NK-92 treated with Interleukin-12 subunit alpha and Interleukin-12 subunit beta, amount 100 ng/mL, for 24 hours (cell line): ENCODE measurements around the gene WASF3.
"Not testable (repeated sequence)": the region's sequence is repeated elsewhere in the genome, so short reads cannot be mapped to it uniquely, and the experiment has no call there.

Source experiments
- DNase-seq: peaks from one replicate; lab custom pipeline; 2025; lab: John Stamatoyannopoulos, UW

WASF3 gene

GRCh38 chr13:26590951-26591350, 33.5 kb downstream of the WASF3 start:
- no peak for DNase-seq

DNA sequence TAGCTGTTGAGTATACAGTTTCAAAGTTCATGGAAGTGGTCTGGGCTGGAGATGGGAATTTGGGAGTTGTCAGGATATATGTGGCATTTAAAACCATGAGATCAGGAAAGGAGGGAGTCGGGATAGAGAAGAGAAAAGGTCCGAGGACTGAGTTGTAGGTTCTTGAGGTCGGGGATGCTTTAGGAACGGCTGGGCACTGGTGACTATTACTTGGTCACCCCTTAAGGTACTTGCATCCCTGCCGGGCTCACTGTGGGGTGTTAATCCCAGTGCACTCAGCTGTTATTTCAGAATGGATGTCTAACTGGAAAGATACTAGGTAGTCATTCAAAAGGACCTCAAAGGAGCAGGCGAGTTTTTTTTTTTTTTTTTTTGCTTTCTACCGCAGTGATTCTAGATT, 34.2 kb downstream of the WASF3 start:
- no peak for DNase-seq

DNA sequence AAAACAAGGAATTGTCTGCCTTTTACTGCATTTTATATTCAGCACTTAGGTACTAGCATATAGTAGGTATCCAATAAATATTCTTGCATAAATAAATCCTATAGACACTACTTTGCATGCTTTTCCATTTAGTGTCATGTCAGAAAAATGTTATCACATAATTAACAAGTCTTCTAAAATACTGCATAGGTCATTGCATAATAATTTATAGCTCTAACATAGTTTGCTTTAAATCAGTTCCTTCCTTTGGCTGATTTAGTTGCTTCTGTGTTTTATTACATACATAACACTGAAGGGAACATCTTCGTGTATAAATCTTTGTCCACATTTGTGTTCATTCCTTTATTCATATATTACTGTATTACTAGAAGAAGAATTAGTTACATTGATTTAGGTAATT, 36.2 kb downstream of the WASF3 start:
- no peak for DNase-seq

GRCh38 chr13:26594363-26594762, 36.9 kb downstream of the WASF3 start:
- no peak for DNase-seq

GRCh38 chr13:26596458-26596857, 39.0 kb downstream of the WASF3 start:
- no peak for DNase-seq

- no peak for DNase-seq
Observed at GRCh38 chr13:26599403-26599802, 41.9 kb downstream of the WASF3 start.

DNA sequence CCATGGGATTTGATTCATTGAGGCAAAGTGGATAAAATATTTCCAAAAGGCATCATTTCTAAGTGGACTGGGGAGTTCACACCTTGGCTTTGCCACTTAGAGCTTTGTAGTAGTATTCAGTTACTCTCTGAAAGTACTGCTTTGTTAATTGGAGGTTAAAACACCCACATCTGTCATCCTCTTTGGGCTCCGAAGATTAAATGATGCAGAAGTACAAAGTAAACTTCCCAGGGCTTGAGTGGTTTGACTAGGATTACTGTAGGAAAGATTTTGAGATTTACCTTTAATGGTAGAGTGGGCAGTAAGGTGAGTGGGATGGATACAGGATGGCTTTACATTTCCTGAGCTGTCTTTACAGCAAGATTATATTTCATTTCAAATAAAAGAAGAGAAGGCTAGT, 42.4 kb downstream of the WASF3 start:
- DNase-seq, result no peak

DNA sequence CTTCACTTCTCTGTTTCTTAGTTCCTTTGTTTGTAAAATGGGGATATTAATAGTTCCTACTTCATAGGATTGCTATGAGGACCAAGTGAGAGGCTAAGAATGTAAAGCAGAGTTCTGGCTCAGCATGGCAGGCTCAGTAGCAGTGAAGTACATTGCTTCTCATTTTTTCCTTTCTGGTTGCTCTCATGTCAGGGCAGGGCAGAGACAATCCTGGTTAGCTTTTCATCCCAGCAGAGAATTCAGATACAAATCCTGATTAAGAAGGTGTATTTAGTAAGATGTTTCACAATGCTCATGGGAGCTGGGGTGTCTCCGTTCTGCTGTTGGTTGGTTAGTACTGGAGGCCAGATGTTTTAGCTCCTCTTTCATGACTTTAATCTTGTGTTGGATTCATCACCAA, 42.9 kb downstream of the WASF3 start:
- no peak for DNase-seq

DNA sequence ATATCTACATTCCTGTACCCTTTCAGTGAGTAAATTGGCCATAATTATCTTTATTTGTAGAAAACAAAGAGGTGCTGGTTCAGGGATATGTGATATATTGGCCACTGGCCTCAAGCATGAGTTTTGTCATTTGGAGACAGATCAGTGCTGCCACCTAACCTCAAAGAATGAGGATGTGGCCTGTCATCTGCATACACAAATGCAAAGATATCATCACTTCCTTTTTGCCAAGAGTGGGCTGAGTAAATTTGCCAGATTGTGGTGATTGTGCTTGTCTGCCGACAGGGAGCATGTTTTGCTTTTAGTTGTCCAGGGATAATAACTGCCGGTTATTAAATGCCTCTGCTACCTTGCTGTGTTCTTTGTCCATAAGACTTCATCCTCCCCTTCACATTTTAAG, 44.2 kb downstream of the WASF3 start:
- DNase-seq, result no peak

- DNase-seq, result no peak
Observed at GRCh38 chr13:26602783-26603182, 45.3 kb downstream of the WASF3 start.

DNA sequence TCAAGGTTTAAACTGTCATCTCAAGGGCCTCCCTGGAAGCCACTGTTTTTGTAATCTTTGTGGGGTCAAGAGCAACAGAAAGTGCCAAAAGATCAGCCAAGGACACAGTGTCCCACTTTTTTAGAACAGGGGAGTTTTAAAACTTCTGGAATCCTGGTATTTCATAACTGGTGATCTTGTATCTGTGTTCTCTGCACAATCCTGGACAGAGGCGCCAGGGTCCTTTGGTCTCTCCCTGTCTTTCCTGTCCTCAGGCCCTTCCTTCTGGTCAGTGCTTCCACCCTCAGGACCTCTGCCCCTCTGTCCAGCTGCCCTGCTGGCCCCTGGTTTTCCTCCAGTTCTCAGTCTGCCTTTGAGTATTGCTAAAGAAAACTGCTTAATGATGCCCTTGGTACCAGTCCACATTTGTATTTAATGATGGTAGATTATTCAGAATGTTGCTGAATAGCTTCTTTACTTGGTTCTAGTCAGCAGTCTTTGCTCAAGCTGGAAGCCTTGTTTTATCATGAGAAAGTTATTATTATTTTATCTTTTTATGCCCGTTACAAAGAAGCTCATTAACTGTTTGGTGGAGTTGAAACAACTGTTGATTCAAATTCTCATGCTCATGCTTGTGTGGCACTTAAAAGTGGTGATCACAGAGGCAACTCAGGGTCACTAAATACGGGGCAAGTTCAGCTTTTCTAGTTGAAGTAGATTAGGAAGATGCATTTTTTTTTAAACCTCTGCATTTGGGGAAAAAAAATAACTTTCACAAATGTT, 47.5 kb downstream of the WASF3 start:
- DNase-seq, result no peak

- DNase-seq, result no peak
Observed at GRCh38 chr13:26605845-26606244, 48.4 kb downstream of the WASF3 start.

DNA sequence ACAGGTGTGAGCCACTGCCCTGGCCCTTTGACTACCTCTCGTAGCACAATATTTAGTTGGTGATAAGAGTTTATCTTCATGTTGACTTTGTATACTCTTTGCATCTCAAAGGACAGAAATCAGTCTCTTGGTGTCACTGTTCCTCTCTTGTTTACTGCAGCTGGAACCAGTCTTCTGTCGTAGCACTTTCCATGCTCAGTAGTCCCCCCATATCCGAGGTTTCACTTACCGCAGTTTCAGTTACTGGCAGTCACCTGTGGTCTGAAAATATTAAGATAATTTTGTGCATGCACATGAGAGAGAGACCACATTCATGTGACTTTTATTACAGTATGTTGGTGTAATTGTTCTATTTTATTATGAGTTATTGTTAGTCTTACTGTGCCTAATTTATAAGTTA, 49.1 kb downstream of the WASF3 start:
- DNase-seq, result no peak

DNA sequence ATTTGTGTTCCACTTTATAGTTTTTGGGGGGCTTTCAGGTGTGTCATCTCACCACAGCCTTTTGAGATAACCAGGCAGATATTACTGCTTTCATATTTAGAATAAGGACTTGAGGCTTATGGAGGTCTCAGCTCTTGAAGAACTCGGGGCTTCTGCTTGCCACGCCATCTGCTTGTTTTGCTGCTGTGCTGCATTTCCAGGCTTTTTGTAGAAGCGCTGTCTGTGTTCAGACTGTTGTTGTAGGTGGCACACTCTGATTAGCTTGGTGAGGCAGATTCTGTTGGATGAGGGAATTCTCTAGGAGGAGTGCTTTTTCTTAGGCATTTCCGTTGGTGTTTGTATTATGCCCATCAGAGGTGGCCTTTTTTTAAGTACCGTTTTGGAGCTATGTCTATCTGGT, 57.2 kb downstream of the WASF3 start:
- DNase-seq, result no peak

- DNase-seq, result no peak
Observed at GRCh38 chr13:26616126-26616525, 58.6 kb downstream of the WASF3 start.

GRCh38 chr13:26618726-26619125, 61.2 kb downstream of the WASF3 start:
- no peak for DNase-seq

- no peak for DNase-seq
Observed at GRCh38 chr13:26619358-26619757, 61.9 kb downstream of the WASF3 start.

DNA sequence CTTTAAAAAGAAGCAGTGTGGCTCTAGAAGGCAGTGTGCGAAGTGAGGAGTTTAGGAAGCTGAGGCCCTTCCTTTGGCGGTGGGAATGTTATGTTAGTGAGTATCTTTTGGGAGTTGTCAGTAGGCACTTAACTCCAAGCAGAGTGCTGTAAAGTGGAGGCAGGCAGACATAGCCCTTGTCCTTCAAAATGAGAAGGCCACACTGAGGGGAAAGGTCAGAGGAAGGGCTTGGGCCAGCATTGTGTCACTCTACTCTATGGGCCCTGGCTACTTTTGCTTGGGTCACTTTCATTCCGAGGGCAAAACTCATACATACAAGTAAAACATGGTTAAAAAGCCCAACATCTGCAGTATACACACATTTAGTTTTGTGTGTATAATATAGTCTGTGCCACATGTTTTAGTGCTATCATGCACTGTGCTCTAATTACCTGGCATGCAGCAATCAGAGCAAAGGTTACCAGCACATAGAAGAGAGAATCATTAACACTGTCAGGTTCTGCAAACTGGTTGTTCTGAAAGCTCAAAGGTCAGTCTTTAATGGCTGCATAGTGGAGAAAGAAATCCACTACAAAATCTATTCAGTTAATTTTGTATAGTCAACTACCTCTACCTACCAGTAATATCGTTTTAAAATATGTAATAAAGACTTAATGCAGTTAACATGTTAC, 64.4 kb downstream of the WASF3 start:
- DNase-seq, result no peak

DNA sequence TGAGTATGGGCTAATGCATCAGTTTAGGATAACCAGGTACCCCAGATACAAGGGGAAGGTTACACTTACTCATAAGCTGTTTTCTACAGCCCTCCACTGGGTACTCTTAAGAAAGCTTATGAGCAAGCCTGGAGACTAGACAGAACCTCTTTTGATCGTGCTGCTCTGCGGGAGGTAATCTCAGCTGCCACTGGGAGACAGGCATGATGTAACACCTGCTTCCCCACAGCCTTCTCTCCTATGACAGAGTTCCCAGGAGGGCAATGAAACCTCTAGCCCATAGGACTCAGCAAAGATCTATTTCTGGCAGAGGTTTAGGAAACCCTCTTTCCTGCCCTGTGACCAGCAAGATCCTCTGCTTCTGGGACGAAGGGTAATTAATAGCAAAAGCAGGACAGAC, 65.6 kb downstream of the WASF3 start:
- no peak for DNase-seq

- no peak for DNase-seq
Observed at GRCh38 chr13:26624572-26624971, 67.1 kb downstream of the WASF3 start.

GRCh38 chr13:26626271-26626670, 68.8 kb downstream of the WASF3 start:
- no peak for DNase-seq

GRCh38 chr13:26628706-26629105, 71.2 kb downstream of the WASF3 start:
- no peak for DNase-seq

DNA sequence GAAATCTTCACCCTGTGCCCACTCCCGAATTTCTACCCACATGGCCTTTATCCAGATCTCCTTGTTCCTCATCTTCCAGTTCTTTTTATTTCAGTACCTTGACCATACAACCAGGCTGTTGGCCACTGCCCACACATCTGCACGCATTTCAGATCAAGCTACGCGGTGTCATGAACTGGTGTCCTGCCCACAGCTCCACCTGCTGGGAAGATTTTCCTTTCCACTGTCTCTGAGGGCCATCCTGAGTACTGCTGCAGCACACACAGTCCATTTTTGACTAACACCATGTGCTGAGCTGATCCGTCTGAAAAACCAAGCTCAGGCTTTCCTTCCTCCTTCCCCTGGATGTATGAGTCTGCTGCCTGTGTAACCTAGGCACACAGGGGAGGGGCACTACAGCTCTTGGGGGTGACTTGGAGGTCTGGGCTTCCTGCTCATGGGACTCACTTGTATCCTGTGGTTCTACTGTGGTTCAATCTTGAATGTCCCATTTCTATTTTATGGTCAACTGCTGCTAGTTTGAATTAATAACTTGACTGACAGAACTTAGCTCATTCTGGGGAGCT, 71.9 kb downstream of the WASF3 start:
- DNase-seq, result no peak

- DNase-seq, result not testable (repeated sequence)
Observed at GRCh38 chr13:26635634-26636033, 78.2 kb downstream of the WASF3 start.
